Measurements from ENCODE around the gene CAPZA1. TPM values are rescaled to one million over a fixed set of nuclear protein-coding genes. Genes with fewer than 3 reads are reported as not detected.

Gene CAPZA1
- polyA plus RNA-seq, 1 donor from 2014 or later, result 82.2 TPM

DNA sequence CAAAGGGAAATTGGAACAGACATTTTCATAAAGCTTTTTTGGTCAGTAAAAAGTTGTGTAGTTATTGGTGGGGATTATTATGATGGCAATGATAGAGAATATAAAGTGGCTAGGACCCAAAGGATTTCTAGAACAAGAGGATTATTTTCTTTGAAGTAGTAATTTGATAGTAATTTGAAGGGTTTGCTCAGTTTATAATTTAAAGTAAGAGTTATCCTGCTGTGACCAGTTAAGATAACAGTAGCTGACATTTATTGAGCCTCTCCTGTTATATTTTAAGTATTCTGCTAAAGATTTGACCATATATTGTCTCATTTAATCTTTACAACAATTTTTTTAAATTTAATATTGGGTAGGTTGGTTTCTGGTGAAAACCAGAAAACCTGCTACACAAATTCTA is 14.7 kb downstream of the CAPZA1 start:
- H3K4me2 ChIP-seq (ENCODE audit: low read length), result no peak overlapping the region
- peaks cover 3% of the 10 kb centered on the region for H4K20me1 ChIP-seq (ENCODE audit: insufficient read depth)
- no peaks in the 10 kb centered on the region for H3K9me3 ChIP-seq (ENCODE audit: low read length)
- no peak overlapping the region for H3K9ac ChIP-seq (ENCODE audit: low read length)
- H3K27me3 ChIP-seq (ENCODE audit: insufficient read depth, low read depth, low read length), result no peaks in the 10 kb centered on the region
- peaks cover 83% of the 10 kb centered on the region for H3K79me2 ChIP-seq (replicated peaks; ENCODE audit: insufficient read depth, low read length)
- no peaks in the 10 kb centered on the region for H3K9me2 ChIP-seq (ENCODE audit: insufficient read depth, low read length)
- no peaks in the 10 kb centered on the region for H3K36me3 ChIP-seq (ENCODE audit: insufficient read depth, low read length)
- TF ChIP-seq EZH2 (IDR thresholded peaks at IDR 0.05; ENCODE audit: borderline replicate concordance, insufficient read depth, low read length, poor library complexity, severe bottlenecking) (no peak), POLR2AphosphoS5 (IDR thresholded peaks at IDR 0.05) (no peak), TAF1 (IDR thresholded peaks at IDR 0.05; ENCODE audit: low read depth) (no peak), RAD21 (conservative IDR thresholded peaks at IDR 0.05) (no peak), SMC3 (conservative IDR thresholded peaks at IDR 0.05; ENCODE audit: poor library complexity) (no peak), MXI1 (conservative IDR thresholded peaks at IDR 0.05; ENCODE audit: poor library complexity, severe bottlenecking) (no peak), EP300 (conservative IDR thresholded peaks at IDR 0.05; ENCODE audit: poor library complexity, severe bottlenecking) (no peak)
- TF ChIP-seq, protein P1, sequence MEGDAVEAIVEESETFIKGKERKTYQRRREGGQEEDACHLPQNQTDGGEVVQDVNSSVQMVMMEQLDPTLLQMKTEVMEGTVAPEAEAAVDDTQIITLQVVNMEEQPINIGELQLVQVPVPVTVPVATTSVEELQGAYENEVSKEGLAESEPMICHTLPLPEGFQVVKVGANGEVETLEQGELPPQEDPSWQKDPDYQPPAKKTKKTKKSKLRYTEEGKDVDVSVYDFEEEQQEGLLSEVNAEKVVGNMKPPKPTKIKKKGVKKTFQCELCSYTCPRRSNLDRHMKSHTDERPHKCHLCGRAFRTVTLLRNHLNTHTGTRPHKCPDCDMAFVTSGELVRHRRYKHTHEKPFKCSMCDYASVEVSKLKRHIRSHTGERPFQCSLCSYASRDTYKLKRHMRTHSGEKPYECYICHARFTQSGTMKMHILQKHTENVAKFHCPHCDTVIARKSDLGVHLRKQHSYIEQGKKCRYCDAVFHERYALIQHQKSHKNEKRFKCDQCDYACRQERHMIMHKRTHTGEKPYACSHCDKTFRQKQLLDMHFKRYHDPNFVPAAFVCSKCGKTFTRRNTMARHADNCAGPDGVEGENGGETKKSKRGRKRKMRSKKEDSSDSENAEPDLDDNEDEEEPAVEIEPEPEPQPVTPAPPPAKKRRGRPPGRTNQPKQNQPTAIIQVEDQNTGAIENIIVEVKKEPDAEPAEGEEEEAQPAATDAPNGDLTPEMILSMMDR (IDR thresholded peaks at IDR 0.05; ENCODE audit: poor library complexity, severe bottlenecking), result no peak
- TF ChIP-seq, protein P2, sequence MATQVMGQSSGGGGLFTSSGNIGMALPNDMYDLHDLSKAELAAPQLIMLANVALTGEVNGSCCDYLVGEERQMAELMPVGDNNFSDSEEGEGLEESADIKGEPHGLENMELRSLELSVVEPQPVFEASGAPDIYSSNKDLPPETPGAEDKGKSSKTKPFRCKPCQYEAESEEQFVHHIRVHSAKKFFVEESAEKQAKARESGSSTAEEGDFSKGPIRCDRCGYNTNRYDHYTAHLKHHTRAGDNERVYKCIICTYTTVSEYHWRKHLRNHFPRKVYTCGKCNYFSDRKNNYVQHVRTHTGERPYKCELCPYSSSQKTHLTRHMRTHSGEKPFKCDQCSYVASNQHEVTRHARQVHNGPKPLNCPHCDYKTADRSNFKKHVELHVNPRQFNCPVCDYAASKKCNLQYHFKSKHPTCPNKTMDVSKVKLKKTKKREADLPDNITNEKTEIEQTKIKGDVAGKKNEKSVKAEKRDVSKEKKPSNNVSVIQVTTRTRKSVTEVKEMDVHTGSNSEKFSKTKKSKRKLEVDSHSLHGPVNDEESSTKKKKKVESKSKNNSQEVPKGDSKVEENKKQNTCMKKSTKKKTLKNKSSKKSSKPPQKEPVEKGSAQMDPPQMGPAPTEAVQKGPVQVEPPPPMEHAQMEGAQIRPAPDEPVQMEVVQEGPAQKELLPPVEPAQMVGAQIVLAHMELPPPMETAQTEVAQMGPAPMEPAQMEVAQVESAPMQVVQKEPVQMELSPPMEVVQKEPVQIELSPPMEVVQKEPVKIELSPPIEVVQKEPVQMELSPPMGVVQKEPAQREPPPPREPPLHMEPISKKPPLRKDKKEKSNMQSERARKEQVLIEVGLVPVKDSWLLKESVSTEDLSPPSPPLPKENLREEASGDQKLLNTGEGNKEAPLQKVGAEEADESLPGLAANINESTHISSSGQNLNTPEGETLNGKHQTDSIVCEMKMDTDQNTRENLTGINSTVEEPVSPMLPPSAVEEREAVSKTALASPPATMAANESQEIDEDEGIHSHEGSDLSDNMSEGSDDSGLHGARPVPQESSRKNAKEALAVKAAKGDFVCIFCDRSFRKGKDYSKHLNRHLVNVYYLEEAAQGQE (IDR thresholded peaks at IDR 0.05; ENCODE audit: borderline replicate concordance), result no peak
- H3F3A ChIP-seq (ENCODE audit: insufficient read depth, low read length, poor library complexity, severe bottlenecking), result no peaks in the 10 kb centered on the region
- no peak overlapping the region for H3K27ac ChIP-seq (ENCODE audit: low read length)
- no peak overlapping the region for H2AFZ ChIP-seq (ENCODE audit: low read depth, low read length)
- no peak overlapping the region for H3K4me3 ChIP-seq (ENCODE audit: low read length)

DNA sequence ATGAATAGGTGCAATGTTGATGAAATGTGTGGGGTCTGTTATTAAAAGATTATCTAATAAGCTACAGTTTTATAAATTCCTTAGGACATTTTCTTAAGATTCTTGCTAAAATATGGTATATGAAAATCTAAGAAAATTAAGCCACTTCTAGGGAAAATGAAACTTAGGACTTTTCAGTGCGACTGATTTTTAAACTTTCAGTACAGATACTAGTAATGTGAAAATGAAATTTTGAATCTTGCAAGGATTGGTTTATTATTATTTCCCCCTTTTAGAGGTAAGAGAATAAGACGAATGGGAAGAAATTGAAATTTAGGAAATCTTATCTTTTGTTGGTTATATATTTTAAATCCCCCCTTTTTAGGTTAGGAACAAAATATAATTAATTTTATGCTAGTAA is 16.4 kb downstream of the CAPZA1 start:
- TF ChIP-seq, protein P1 (IDR thresholded peaks at IDR 0.05; ENCODE audit: poor library complexity, severe bottlenecking), result no peak
- TF ChIP-seq MXI1 (conservative IDR thresholded peaks at IDR 0.05; ENCODE audit: poor library complexity, severe bottlenecking) (no peak), RAD21 (conservative IDR thresholded peaks at IDR 0.05) (no peak), TAF1 (IDR thresholded peaks at IDR 0.05; ENCODE audit: low read depth) (no peak), SMC3 (conservative IDR thresholded peaks at IDR 0.05; ENCODE audit: poor library complexity) (no peak), EZH2 (IDR thresholded peaks at IDR 0.05; ENCODE audit: borderline replicate concordance, insufficient read depth, low read length, poor library complexity, severe bottlenecking) (no peak), EP300 (conservative IDR thresholded peaks at IDR 0.05; ENCODE audit: poor library complexity, severe bottlenecking) (no peak), POLR2AphosphoS5 (IDR thresholded peaks at IDR 0.05) (no peak)
- TF ChIP-seq, protein P2 (IDR thresholded peaks at IDR 0.05; ENCODE audit: borderline replicate concordance), result no peak
- H2AFZ ChIP-seq (ENCODE audit: low read depth, low read length), result no peak overlapping the region
- H3K9me3 ChIP-seq (ENCODE audit: low read length), result no peaks in the 10 kb centered on the region
- no peak overlapping the region for H3K9ac ChIP-seq (ENCODE audit: low read length)
- H3K79me2 ChIP-seq (replicated peaks; ENCODE audit: insufficient read depth, low read length), result peaks cover 70% of the 10 kb centered on the region
- H3K4me3 ChIP-seq (ENCODE audit: low read length), result no peak overlapping the region
- H3K36me3 ChIP-seq (ENCODE audit: insufficient read depth, low read length), result no peaks in the 10 kb centered on the region
- H4K20me1 ChIP-seq (ENCODE audit: insufficient read depth), result no peaks in the 10 kb centered on the region
- no peak overlapping the region for H3K27ac ChIP-seq (ENCODE audit: low read length)
- no peak overlapping the region for H3K4me2 ChIP-seq (ENCODE audit: low read length)
- H3F3A ChIP-seq (ENCODE audit: insufficient read depth, low read length, poor library complexity, severe bottlenecking), result no peaks in the 10 kb centered on the region
- no peaks in the 10 kb centered on the region for H3K27me3 ChIP-seq (ENCODE audit: insufficient read depth, low read depth, low read length)
- H3K9me2 ChIP-seq (ENCODE audit: insufficient read depth, low read length), result no peaks in the 10 kb centered on the region

Data from neural cell (in vitro differentiated cells).